ENCODE results near the gene GALNT9.

GRCh38 chr12:132227118-132227517, 102.3 kb downstream of the GALNT9 start:
- no peak for TF ChIP-seq POLR2AphosphoS5 (IDR thresholded peaks at IDR 0.05; ENCODE audit: low read depth, low read length)
- no peak for TF ChIP-seq CTCF (IDR thresholded peaks at IDR 0.05 in 2 of 3, conservative IDR thresholded peaks at IDR 0.05 in 1 of 3; ENCODE audit: borderline replicate concordance in 1 of 3, insufficient read depth in 1 of 3, low read depth in 2 of 3, low read length in 2 of 3)
- no peak for TF ChIP-seq MAX (IDR thresholded peaks at IDR 0.05)
- no peak for TF ChIP-seq EZH2phosphoT487 (IDR thresholded peaks at IDR 0.05; ENCODE audit: borderline replicate concordance)
- no peak for TF ChIP-seq JUND (IDR thresholded peaks at IDR 0.05)
- no peak for TF ChIP-seq EZH2 (IDR thresholded peaks at IDR 0.05)
- TF ChIP-seq YY1 (IDR thresholded peaks at IDR 0.05; ENCODE audit: extremely low read depth, insufficient replicate concordance, low read depth, low read length), result no peak
- TF ChIP-seq POLR2A (IDR thresholded peaks at IDR 0.05; ENCODE audit: borderline replicate concordance, extremely low read depth, insufficient read depth, insufficient read length), result no peak
- no peak for TF ChIP-seq ZBTB33 (IDR thresholded peaks at IDR 0.05; ENCODE audit: extremely low read depth, insufficient replicate concordance, low read length)

All from HCT116 (cell line).